Tongue (tissue), 2 donors: ENCODE measurements around the gene MYMX. TPM values are rescaled to one million over a fixed set of nuclear protein-coding genes. Genes with fewer than 3 reads are reported as not detected.

Source experiments
- DNase-seq: peaks from one replicate; pipeline ENCODE4 v3.0.0-alpha.2; 2015
- total RNA-seq: library from RNA; depleted of rRNA; stranded (reverse); fragments of >200 nt; gene quantifications from one replicate; pipeline ENCODE4 v1.2.3, GENCODE V29; 2014

The MYMX gene
- total RNA-seq, 1 donor from 2014 or later = 9.1 TPM

DNA sequence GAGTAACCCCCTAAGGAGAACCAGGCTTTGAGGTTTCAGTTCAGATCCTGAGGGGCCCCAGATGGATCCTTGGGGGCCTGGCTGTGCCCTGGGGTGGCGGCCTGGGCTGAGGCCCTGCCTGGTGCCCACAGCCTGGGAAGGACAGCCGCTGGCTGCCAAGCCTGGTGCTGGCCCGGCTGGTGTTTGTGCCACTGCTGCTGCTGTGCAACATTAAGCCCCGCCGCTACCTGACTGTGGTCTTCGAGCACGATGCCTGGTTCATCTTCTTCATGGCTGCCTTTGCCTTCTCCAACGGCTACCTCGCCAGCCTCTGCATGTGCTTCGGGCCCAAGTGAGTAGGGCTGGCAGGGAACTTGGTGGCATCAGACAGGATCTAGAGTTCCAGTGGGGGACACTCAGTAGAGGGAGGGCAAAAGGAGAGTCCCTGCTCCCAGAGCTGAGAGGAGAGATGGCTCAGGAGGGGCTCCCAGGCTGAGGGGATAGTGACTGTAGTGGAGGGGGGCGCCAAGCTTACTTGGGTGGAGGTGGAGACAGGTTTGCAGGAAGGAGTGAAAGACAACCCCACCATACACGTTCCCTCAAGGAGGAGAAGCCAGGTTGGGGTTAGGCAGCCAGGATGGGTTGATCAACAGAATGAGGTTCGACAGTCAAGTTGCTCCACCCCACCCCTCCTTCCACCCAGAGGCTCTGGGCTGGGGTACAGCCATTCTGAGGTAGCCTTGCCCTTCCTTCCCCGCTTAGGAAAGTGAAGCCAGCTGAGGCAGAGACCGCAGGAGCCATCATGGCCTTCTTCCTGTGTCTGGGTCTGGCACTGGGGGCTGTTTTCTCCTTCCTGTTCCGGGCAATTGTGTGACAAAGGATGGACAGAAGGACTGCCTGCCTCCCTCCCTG lies 16.2 kb downstream of the MYMX start:
- DNase-seq = no peak

DNA sequence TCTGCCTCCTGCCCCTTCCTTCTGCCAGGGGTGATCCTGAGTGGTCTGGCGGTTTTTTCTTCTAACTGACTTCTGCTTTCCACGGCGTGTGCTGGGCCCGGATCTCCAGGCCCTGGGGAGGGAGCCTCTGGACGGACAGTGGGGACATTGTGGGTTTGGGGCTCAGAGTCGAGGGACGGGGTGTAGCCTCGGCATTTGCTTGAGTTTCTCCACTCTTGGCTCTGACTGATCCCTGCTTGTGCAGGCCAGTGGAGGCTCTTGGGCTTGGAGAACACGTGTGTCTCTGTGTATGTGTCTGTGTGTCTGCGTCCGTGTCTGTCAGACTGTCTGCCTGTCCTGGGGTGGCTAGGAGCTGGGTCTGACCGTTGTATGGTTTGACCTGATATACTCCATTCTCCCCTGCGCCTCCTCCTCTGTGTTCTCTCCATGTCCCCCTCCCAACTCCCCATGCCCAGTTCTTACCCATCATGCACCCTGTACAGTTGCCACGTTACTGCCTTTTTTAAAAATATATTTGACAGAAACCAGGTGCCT lies 16.9 kb downstream of the MYMX start:
- no peak for DNase-seq

DNA sequence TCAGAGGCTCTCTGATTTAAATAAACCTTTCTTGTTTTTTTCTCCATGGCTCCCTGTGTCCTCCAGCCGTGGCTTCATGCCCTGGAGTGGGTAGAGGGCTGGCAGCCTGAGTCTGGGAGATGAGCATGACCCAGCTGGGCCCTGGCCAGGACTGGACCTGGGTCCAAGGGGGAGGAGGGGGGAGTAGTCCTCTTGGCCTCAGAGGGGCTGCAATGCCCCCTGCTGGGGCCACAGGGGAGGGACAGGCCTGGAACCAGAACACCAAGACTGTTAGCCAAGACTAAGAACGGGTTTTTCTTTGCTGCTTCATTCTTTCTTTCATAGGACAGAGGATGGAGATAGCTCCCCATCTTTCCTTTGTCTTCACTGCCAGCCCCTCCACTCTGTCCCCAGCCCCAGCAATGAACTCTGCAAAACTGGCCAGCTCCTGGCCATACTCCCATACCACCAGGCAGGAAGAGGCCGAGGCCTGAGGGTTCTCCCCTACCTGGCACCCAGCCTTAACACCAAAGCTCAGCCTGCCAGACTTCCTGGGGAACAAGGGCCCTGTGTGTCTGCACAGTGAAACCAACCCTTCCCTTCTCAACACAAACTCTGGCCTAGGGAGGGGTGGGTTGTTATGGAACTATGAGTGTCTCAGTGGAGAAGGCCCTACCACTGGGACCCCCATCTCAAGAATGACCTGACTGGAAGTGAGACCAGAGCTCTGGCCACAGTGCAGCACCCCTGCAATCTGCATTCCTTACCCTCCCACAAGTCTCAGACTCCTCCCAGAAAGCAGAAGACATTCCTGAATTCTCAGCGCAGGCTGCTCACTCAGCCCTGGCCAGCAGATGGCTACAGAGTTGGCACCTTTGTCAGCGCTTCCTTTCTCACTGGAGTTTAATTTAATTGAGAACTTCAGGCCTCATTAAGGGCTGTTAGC lies 17.6 kb downstream of the MYMX start:
- DNase-seq = peak; percentile 88

DNA sequence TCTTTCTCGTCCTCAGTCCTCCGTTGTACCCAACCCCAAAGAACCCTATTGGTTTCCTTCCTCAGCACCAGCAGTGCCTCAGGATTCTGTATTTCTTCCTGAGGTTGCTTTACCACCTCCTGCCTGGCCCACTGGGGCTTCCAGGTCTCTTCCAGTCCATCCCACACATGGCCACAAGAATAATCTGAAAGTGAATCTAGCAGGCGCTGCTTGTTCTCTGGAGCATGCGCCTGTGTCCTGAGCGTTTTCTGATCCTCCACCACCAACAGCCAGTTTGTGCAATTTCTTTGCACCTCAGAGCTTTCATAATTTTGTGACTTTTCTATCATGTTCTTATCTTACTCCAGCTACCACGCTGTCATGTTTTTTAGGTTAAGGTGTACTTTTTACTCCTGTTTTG lies 18.5 kb downstream of the MYMX start:
- no peak for DNase-seq

DNA sequence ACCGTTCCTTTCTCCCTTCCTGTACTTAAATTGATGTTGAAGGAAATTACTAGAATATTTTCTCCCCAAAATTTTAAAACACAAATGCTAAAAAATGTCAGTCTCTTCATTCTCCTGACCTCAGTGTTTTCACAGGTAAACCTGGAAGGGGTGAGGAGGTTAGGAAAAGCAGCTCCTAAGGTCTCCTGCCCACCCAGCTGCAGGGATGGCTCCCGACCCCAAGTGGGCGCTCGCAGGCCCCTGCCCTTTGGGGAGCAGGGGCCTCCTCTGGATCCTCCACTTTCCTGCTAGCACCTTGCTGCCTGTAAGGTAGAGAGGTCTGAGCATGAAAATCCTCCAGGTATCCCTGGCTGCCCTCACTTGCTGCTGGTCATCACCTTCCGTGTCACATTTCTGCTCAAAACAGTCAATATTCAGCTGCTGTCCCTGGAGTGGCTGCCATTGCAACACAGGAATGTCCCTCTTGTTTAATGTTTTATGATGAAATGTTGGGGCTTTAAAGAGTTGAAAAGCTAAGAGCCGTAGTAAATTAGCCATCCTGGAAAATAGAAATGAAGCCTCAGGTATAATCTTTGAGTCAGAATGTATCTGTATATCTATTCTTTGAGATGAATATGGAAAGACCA lies 19.3 kb downstream of the MYMX start:
- no peak for DNase-seq

DNA sequence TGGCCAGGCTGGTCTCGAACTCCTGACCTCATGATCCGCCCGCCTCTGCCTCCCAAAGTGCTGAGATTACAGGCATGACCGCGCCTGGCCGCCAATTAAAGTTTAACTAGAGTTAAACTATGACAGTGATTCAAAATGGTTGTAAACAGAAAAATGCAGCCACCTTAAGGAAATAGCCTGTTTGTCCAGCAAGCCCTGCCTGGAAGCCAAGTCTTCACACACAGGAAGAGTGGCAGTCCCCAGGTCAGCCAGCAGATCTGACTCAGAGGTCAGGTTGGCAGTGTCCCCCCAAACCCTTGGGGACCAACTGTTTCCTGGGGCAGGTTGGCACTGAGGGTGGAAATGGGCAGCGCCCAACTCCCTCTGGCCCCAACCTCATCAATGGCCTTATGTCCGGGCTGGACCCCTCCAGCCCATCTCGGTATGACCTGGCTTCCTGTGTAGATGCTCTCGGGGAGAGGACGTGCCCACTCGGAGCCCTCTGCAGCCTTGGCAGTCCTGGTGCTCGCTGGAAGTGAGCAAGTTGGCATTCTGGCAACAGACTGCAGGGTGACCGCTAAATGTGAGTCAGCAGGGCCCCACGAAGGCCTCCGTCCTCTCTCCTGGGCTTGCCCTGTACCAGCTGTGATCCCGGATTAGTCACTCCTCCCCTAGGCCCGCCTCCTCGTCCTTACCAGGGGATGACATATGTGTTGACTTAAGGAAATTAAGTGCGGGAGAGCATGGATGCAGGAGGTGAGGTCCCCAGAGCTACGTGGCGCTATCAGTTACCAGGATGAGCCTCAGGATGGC lies 20.5 kb downstream of the MYMX start:
- DNase-seq = peak; percentile 92

DNA sequence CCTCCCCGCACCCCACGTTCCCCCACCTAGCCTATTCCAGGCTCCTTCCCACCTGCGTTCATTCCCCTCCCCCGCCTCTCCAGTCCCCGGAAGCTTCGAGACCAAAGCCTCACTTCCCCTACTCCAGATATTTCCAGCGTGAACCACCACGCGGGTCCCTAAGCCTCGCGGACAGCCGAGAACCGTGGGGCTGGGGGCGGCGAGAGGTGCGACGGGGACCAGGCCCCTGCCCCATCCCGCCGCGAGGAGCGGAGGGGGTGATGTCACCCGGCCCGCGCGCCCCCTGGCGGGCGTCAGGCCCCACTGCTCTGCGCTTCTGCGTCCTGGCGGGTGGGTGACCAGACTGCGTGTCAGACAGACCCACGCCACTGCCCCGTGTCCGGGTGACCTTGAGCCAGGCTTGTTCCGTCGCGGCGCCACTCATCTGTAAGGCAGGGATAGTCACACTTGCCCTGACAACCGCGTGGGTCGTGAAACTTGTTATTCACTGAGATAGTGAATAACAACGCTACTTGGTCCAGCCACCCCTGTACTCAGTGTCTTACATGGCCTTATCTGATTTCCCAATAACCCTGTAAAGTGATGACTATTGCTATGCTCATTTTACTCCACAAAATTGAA lies 21.2 kb downstream of the MYMX start:
- peak; percentile 87 for DNase-seq

DNA sequence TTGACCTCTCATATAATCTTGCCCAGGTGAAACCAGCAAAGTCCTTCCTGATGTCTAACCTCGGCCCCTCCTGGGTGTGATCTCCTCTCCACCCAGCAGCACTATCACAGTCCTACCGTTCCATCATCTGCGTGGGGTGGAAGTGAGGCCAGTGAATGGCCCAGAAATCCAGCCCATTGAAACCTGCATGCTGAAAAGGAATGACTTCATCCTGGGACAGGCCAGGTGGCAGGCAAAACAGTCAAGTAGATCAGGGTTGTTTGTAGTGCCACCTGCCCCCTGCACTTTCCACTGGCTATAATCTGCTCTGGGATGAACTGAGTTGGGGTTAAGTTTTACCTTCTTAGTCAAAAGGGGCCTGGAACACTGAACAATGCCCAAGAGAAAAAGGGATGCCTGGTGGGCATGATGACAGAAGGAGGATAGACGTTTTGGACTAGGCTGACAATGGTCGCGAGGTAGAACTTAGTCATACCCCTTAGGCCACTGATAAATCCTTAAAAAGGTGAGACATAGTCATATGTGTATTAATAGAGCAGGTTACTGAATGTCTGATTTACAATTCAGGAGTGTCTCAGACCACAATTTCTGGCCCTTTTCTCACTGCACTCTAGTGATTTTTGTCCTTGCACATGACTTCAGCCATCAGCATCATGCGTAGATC lies 22.1 kb downstream of the MYMX start:
- no peak for DNase-seq

DNA sequence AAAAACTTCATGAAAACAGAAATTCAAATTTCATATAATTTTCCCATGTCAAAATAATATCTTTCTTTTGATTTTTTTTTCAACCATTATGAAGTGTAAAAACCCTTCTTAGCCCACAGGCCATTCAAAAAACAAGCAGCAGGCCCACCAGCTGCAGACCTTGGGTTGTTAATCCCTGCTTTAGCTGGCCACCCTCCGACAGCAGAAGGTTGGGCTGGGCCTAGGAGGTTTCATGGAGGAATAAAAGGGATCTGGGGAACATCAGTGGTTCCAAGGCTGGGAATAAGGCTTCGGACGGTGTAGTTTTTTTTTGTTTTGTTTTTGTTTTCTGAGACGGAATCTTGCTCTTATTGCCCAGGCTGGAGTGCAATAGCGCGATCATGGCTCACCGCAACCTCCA lies 26.6 kb downstream of the MYMX start:
- DNase-seq = no peak

DNA sequence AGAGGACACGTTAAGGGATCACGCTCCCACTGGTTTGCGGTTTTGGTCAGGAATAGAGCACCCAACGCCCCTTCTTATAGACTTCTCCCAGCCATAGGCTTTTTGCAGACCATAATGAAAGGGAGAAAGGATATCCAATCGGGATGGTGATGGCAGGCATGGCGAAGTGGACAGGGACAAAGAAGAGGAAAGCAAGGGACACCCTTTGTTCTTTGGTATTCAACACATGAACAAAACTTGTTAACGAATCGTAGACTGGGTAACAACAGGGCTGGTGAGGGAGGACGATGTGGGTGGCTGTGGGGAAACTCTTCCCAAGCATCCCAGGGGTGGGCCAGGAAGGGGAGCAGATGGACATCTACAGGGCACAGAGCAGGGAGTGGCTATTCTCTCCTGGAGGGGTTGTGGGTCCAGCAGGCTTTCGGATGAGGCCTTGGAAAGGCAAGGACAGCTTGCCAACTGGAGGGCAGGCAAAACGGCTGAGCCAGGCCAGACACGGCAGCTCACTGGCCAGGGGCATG lies 28.7 kb downstream of the MYMX start:
- no peak for DNase-seq

DNA sequence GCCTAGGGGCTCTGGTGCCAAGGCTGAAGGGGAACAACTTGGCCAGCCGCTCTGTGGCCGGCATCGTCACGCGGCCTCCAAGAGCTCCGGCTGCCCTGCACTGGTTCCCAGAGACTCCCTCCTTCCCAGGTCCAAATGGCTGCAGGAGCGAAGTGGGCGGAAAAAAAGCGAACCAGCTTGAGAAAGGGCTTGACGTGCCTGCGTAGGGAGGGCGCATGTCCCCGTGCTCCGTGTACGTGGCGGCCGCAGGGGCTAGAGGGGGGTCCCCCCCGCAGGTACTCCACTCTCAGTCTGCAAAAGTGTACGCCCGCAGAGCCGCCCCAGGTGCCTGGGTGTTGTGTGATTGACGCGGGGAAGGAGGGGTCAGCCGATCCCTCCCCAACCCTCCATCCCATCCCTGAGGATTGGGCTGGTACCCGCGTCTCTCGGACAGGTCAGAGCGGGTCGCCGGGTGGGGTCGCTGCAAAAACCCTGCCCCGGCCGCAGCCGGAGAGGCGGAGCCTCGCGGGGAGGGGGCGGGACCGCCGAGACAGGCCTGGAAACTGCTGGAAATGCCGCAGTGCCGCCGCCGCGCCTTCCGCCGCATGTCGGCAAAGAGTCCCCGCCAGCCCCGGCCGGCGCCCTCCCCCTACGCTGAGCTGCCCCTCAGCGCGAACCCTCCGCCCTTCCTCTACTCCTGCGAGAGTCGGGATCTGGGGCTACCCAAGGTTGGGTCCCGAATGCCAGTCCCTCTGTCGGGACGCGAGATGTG lies 29.4 kb downstream of the MYMX start:
- peak; percentile 93 for DNase-seq

DNA sequence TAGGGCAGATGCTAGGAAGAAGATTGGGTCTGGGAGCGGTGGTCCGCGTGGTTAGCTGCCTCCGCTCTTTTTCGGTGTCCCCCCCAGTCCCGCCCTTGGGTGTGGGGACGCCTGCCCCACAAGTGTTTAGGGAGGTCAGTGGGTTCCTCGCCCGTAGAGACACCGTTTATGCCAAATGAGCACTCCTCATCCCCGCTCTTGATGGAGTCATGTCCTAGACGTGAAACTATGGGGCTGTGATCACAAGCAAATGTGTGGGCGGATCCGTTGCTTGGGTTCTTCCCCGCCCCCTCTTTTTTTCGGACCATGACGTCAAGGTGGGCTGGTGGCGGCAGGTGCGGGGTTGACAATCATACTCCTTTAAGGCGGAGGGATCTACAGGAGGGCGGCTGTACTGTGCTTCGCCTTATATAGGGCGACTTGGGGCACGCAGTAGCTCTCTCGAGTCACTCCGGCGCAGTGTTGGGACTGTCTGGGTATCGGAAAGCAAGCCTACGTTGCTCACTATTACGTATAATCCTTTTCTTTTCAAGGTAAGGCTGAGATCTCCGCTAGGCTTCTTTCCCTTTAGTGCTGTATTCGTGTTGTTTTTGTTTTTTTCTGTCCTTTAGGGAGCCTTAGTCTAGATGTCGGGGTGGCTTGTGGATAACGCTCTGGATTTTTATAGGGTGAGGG lies 30.1 kb downstream of the MYMX start, which contains the start of gene HSP90AB1:
HSP90AB1 (plus strand) TSS at position 439 of the 675 bp plus-strand sequence. CDS start 1,529 bp downstream, outside the sequence.
- peak; percentile 98 for DNase-seq

DNA sequence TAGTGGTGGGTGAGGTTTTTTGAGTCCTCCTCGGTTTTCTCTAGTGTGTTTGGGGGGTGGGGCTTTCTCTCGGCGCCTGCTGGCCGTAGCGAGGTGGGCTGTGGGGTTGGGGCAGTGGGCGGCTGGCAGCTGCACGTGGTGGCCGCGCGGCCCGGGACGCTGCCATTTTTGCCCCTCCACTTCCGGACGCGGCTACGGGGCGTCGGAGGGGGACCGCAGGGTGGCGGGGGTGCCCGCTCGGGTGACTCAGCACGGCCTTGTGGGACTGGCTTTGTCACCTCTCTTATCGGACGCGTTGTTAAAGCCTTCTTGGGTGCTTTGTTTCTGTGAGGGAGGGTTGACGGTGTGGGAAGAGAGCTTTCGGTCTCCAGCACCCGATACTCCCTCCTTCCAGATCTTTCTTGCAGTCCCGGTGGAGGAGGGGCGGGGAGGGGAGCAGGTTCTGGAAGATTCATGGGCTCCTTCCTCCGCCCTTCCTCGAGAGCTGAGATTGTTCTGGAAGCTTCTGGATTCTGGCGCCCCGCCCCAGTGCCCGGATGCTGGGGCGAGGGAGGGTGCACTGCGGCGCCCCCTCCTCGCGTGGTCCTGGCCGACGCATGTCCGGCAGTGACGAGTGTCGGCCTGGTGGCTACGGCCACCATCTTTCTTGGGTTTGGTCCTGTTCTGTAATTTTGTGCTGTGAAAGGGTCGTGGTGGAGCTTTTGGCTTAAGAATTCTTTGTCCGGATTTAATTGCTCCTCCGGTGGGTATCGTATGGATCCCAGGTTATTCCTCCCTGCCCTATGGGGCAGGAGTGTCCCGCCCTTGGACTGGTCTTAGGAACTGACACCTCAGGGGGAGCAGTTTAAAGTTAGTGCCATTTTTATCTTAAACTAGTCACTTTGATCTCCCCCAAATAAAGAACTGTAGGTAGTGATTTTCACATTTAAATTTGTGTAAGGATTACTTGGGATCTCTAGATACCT lies 30.9 kb downstream of the MYMX start:
- peak; percentile 72 for DNase-seq

DNA sequence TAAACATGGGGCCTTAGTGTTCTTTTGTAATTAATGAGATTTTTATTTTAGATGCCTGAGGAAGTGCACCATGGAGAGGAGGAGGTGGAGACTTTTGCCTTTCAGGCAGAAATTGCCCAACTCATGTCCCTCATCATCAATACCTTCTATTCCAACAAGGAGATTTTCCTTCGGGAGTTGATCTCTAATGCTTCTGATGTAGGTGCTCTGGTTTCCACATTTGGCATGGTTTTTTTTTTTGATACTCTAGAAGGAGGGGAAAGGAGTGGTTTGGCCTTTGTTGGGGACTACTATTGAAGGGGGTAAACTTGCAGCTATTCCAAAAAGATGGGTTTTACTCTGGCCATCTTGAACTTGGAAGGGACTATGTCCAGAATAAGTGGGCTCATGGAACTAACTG lies 31.9 kb downstream of the MYMX start:
- no peak for DNase-seq

DNA sequence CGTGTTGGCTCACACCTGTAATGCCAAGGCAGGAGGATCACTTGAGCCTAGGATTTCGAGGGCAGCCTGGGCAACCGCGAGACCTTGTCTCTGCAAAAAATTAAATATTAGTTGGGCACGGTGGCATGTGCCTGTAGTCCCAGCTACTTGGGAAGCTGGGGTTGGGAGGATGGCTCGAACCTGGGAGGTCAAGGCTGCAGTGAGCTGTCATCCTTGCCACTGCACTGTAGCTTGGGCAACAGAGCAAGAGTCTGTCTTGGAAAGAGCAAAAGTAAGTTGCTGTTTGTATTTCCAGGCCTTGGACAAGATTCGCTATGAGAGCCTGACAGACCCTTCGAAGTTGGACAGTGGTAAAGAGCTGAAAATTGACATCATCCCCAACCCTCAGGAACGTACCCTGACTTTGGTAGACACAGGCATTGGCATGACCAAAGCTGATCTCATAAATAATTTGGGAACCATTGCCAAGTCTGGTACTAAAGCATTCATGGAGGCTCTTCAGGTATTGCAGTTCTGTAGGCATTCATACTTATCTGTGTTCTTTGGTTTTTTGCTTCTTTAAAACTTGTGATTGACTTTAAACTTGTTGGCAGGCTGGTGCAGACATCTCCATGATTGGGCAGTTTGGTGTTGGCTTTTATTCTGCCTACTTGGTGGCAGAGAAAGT lies 32.5 kb downstream of the MYMX start:
- DNase-seq = no peak

DNA sequence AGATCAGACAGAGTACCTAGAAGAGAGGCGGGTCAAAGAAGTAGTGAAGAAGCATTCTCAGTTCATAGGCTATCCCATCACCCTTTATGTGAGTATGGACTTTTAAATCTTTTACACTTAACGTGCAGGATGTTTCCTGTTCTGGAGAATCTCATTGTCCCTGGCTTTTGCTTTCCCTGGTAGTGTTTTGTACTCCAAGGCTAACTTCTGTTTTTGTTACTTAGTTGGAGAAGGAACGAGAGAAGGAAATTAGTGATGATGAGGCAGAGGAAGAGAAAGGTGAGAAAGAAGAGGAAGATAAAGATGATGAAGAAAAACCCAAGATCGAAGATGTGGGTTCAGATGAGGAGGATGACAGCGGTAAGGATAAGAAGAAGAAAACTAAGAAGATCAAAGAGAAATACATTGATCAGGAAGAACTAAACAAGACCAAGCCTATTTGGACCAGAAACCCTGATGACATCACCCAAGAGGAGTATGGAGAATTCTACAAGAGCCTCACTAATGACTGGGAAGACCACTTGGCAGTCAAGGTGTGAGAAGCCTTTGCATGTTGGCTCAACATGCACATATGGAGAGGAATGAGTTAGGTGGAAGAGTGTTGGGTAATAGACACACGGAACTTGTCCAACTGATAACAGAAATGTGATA lies 33.5 kb downstream of the MYMX start:
- no peak for DNase-seq
